Measurements from ENCODE around the gene ERF. TPM values are rescaled to one million over a fixed set of nuclear protein-coding genes. Genes with fewer than 3 reads are reported as not detected.

The ERF gene
- total RNA-seq, 1 donor, result 31.8 TPM

DNA sequence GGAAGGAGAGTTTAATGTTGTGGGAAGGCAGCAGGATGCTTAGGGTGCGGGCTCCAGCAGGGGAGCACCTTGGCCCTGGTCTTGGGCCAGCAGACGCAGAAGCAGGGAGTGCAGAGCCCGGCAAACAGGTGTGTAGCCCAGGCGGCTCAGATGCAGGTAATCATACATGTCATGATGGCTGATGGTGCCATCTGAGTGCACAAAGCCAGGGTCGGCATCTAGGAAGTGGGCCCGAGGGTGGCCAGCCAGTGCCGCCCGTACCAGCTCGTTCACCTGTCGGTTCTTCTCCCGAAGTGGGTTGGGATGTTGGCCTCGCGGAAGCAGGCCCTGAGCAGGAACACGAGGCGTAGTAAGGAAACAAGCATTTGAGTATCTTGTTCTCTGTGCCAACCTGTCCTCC lies 42.1 kb upstream of the ERF start:
- TF ChIP-seq, protein P1, sequence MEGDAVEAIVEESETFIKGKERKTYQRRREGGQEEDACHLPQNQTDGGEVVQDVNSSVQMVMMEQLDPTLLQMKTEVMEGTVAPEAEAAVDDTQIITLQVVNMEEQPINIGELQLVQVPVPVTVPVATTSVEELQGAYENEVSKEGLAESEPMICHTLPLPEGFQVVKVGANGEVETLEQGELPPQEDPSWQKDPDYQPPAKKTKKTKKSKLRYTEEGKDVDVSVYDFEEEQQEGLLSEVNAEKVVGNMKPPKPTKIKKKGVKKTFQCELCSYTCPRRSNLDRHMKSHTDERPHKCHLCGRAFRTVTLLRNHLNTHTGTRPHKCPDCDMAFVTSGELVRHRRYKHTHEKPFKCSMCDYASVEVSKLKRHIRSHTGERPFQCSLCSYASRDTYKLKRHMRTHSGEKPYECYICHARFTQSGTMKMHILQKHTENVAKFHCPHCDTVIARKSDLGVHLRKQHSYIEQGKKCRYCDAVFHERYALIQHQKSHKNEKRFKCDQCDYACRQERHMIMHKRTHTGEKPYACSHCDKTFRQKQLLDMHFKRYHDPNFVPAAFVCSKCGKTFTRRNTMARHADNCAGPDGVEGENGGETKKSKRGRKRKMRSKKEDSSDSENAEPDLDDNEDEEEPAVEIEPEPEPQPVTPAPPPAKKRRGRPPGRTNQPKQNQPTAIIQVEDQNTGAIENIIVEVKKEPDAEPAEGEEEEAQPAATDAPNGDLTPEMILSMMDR (IDR thresholded peaks at IDR 0.05; ENCODE audit: extremely low read depth, low read depth, low read length), result no peak
- no peak overlapping the region for H3K4me2 ChIP-seq (ENCODE audit: insufficient read depth, low read length)

DNA sequence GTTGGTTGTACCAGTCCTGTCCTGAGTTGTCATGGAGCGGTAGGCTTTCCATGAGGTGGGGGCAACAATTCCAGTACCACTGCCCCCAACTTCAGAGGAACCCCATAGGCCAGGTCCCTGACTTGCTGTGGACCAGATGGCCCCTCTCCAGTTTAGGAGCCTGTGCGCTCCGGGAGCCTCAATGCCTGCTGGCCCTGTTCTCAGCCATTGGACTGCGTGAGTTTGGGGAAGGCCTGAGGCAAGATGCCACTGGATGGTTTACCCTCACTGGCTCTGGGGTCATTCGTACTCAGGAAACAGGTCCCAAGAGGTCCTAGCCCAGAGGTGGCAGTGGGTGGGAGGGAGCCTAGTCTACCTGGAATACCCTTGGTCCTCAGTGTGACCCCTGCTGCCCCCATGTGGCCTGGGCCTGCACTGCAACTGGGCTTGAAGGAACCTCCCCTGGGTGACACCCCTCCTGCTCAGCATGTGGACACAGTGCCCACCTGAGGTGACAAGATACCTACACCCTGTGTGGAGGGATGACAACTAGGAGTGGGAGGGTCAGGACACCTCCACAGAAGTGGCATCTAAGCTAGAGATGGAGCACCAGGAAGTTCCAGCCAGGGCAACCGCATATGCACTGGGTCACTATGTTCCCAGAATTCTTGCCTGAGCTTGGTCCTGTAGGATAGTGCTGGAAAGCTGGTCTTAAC lies 41.0 kb upstream of the ERF start:
- no peak overlapping the region for H3K27ac ChIP-seq (ENCODE audit: low read depth, low read length)
- DNase-seq (ENCODE audit: insufficient read length, low spot score, missing footprints), result peak; percentile 97

More for the DNA sequence above, 42.1 kb upstream of the ERF start:
- Histone ChIP-seq H3K79me2 (ENCODE audit: insufficient read depth, low read length) (no peaks in the 10 kb centered on the region), H3K27me3 (ENCODE audit: insufficient read depth, low read length) (no peaks in the 10 kb centered on the region), H3K9me3 (ENCODE audit: low read depth, low read length) (no peaks in the 10 kb centered on the region), H4K20me1 (ENCODE audit: insufficient read depth, low read length) (peaks cover 10% of the 10 kb centered on the region), H3K4me3 (ENCODE audit: insufficient read depth, low read length) (no peak overlapping the region), H3K4me1 (ENCODE audit: insufficient read depth, low read length) (peaks cover 2% of the 10 kb centered on the region), H3K36me3 (ENCODE audit: insufficient read depth, low read length) (peaks cover 30% of the 10 kb centered on the region), H2AFZ (ENCODE audit: low read length) (no peak overlapping the region), H3K27ac (ENCODE audit: low read depth, low read length) (no peak overlapping the region)
- DNase-seq (ENCODE audit: insufficient read length, low spot score, missing footprints), result no peak

GRCh38 chr19:42295342-42295741 lies 40.4 kb upstream of the ERF start:
- Histone ChIP-seq H3K4me1 (ENCODE audit: insufficient read depth, low read length) (no peaks in the 10 kb centered on the region), H3K4me3 (ENCODE audit: insufficient read depth, low read length) (no peak overlapping the region), H3K9me3 (ENCODE audit: low read depth, low read length) (no peaks in the 10 kb centered on the region), H4K20me1 (ENCODE audit: insufficient read depth, low read length) (peaks cover 17% of the 10 kb centered on the region), H3K36me3 (ENCODE audit: insufficient read depth, low read length) (peaks cover 43% of the 10 kb centered on the region), H3K27ac (ENCODE audit: low read depth, low read length) (no peak overlapping the region), H3K27me3 (ENCODE audit: insufficient read depth, low read length) (no peaks in the 10 kb centered on the region), H2AFZ (ENCODE audit: low read length) (no peak overlapping the region), H3K4me2 (ENCODE audit: insufficient read depth, low read length) (no peak overlapping the region), H3K79me2 (ENCODE audit: insufficient read depth, low read length) (no peaks in the 10 kb centered on the region)
- TF ChIP-seq, protein P1 (IDR thresholded peaks at IDR 0.05; ENCODE audit: extremely low read depth, low read depth, low read length), result no peak
- no peak for DNase-seq (ENCODE audit: insufficient read length, low spot score, missing footprints)

More for the DNA sequence above, 41.0 kb upstream of the ERF start:
- no peak overlapping the region for H3K4me2 ChIP-seq (ENCODE audit: insufficient read depth, low read length)
- H3K4me3 ChIP-seq (ENCODE audit: insufficient read depth, low read length), result no peak overlapping the region
- TF ChIP-seq, protein P1 (IDR thresholded peaks at IDR 0.05; ENCODE audit: extremely low read depth, low read depth, low read length), result peak; percentile 89
- no peaks in the 10 kb centered on the region for H3K9me3 ChIP-seq (ENCODE audit: low read depth, low read length)
- H3K36me3 ChIP-seq (ENCODE audit: insufficient read depth, low read length), result peaks cover 38% of the 10 kb centered on the region
- no peak overlapping the region for H2AFZ ChIP-seq (ENCODE audit: low read length)
- H3K4me1 ChIP-seq (ENCODE audit: insufficient read depth, low read length), result no peaks in the 10 kb centered on the region
- no peaks in the 10 kb centered on the region for H3K79me2 ChIP-seq (ENCODE audit: insufficient read depth, low read length)
- H3K27me3 ChIP-seq (ENCODE audit: insufficient read depth, low read length), result no peaks in the 10 kb centered on the region
- H4K20me1 ChIP-seq (ENCODE audit: insufficient read depth, low read length), result peaks cover 15% of the 10 kb centered on the region

DNA sequence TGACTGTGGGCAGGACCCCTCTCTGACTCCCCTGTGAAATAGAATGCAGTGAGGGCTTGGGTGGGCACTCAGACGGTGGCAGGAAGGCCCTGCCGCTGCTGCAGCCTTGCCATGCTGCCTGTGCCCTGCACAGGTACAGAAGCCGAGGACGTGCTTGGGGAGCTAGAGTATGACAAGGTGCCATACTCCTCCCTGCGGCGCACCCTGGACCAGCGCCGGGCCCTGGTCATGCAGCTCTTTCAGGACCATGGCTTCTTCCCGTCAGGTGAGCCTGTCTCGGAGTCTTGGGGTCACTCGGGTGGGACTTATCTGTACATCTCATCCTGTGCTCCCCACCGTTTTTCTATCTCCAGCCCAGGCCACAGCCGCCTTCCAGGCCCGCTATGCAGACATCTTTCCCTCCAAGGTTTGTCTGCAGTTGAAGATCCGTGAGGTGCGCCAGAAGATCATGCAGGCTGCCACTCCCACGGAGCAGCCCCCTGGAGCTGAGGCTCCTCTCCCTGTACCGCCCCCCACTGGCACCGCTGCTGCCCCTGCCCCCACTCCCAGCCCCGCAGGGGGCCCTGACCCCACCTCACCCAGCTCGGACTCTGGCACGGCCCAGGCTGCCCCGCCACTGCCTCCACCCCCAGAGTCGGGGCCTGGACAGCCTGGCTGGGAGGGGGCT lies 39.7 kb upstream of the ERF start:
- TF ChIP-seq, protein P1 (IDR thresholded peaks at IDR 0.05; ENCODE audit: extremely low read depth, low read depth, low read length), result no peak
- H3K4me2 ChIP-seq (ENCODE audit: insufficient read depth, low read length), result no peak overlapping the region
- H3K4me1 ChIP-seq (ENCODE audit: insufficient read depth, low read length), result no peaks in the 10 kb centered on the region
- DNase-seq (ENCODE audit: insufficient read length, low spot score, missing footprints), result no peak
- no peak overlapping the region for H3K4me3 ChIP-seq (ENCODE audit: insufficient read depth, low read length)
- peaks cover 50% of the 10 kb centered on the region for H3K36me3 ChIP-seq (ENCODE audit: insufficient read depth, low read length)
- H2AFZ ChIP-seq (ENCODE audit: low read length), result no peak overlapping the region
- no peaks in the 10 kb centered on the region for H3K27me3 ChIP-seq (ENCODE audit: insufficient read depth, low read length)
- peaks cover 20% of the 10 kb centered on the region for H4K20me1 ChIP-seq (ENCODE audit: insufficient read depth, low read length)
- H3K9me3 ChIP-seq (ENCODE audit: low read depth, low read length), result no peaks in the 10 kb centered on the region
- H3K79me2 ChIP-seq (ENCODE audit: insufficient read depth, low read length), result no peaks in the 10 kb centered on the region
- no peak overlapping the region for H3K27ac ChIP-seq (ENCODE audit: low read depth, low read length)
